ENCODE data around the gene ANTXR1.

The ANTXR1 gene

DNA sequence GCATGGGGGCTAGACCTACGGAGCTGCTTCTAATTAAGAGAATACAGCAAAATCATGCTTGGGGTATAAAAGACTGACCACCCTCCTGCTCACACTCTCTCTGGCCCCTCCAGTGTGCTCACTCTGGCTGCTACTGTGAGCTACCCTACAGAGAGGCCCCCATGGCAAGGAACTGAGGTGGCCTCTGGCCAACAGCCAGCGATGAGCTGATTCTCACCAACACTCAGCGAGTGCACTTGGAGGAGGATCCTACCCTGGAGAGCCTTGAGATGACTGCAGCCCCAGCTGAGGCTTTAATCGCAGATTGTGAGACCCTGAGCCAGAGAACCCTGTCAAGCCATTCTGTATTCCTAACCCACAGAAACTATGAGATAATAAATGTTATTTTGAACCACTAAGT lies 285.9 kb downstream of the ANTXR1 start:
- Mint-ChIP-seq H3K4me1 (ENCODE audit: low read depth) (no peaks in the 10 kb centered on the region), H3K27me3 (peaks cover 11% of the 10 kb centered on the region), H3K9me3 (no peaks in the 10 kb centered on the region), H3K36me3 (ENCODE audit: low read depth) (no peaks in the 10 kb centered on the region), H3K27ac (no peak overlapping the region), H3K4me3 (no peak overlapping the region)
